H9 (cell line): ENCODE results near the gene KLRC2. TPM values are rescaled to one million over a fixed set of nuclear protein-coding genes. Genes with fewer than 3 reads are reported as not detected.

Experiments used
- DNase-seq: peaks from one replicate; pipeline ENCODE4 v3.0.0-alpha.2; 2017
- H2AFZ ChIP-seq: one replicate; pipeline ENCODE4 v1.6.1; 2013; ENCODE audit warnings: mild to moderate bottlenecking, low read length, control low read depth, moderate library complexity
- H2AK5ac ChIP-seq: 2 replicates; pipeline ENCODE4 v1.6.1; 2013; ENCODE audit warnings: low read length, control low read depth, mixed read lengths; ENCODE audit not compliant: insufficient read length
- H2BK120ac ChIP-seq: one replicate; pipeline ENCODE4 v1.6.1; 2013; ENCODE audit warnings: low read depth, mild to moderate bottlenecking, low read length, control low read depth, inconsistent platforms; ENCODE audit not compliant: poor library complexity, severe bottlenecking
- H2BK12ac ChIP-seq: 2 replicates; pipeline ENCODE4 v1.6.1; 2013; ENCODE audit warnings: low read length, control low read depth, mixed read lengths, low read depth; ENCODE audit not compliant: insufficient read length
- H2BK15ac ChIP-seq: 2 replicates; pipeline ENCODE4 v1.6.1; 2013; ENCODE audit warnings: low read depth, low read length, control low read depth
- H2BK20ac ChIP-seq: one replicate; pipeline ENCODE4 v1.6.1; 2013; ENCODE audit warnings: low read depth, mild to moderate bottlenecking, low read length, control low read depth, inconsistent platforms; ENCODE audit not compliant: poor library complexity, severe bottlenecking
- H2BK5ac ChIP-seq: 2 replicates; pipeline ENCODE4 v1.6.1; 2013; ENCODE audit warnings: low read length, control low read depth, mixed read lengths; ENCODE audit not compliant: insufficient read length
- H3K14ac ChIP-seq: 2 replicates; pipeline ENCODE4 v1.6.1; 2013; ENCODE audit warnings: low read length, control low read depth; ENCODE audit not compliant: insufficient read depth
- H3K18ac ChIP-seq: 2 replicates; pipeline ENCODE4 v1.6.1; 2013; ENCODE audit warnings: low read depth, mild to moderate bottlenecking, mixed read lengths, low read length, control low read depth; ENCODE audit not compliant: insufficient read length
- H3K23ac ChIP-seq: 2 replicates; pipeline ENCODE4 v1.6.1; 2013; ENCODE audit warnings: low read length, control low read depth, mixed read lengths, low read depth; ENCODE audit not compliant: insufficient read length
- H3K23me2 ChIP-seq: 2 replicates; pipeline ENCODE4 v1.6.1; 2013; ENCODE audit warnings: low read depth, mild to moderate bottlenecking, mixed read lengths, low read length, control low read depth; ENCODE audit not compliant: insufficient read length, poor library complexity, severe bottlenecking
- H3K27ac ChIP-seq: 2 replicates; pipeline ENCODE4 v1.5.1; 2013; ENCODE audit warnings: low read length, control low read depth, mixed read lengths, low read depth; ENCODE audit not compliant: insufficient read length
- H3K27me3 ChIP-seq: 2 replicates; pipeline ENCODE4 v1.6.1; 2013; ENCODE audit warnings: low read length, control low read depth, inconsistent platforms; ENCODE audit not compliant: insufficient read depth
- H3K4ac ChIP-seq: 2 replicates; pipeline ENCODE4 v1.6.1; 2013; ENCODE audit warnings: low read depth, mild to moderate bottlenecking, control low read depth, inconsistent platforms, low read length, moderate library complexity
- H3K4me1 ChIP-seq: 2 replicates; pipeline ENCODE4 v1.6.1; 2013; ENCODE audit warnings: low read length, control low read depth, inconsistent platforms; ENCODE audit not compliant: insufficient read depth
- H3K4me2 ChIP-seq: 2 replicates; pipeline ENCODE4 v1.6.1; 2013; ENCODE audit warnings: low read length, control low read depth, mixed read lengths; ENCODE audit not compliant: insufficient read length, insufficient read depth
- H3K56ac ChIP-seq: 2 replicates; pipeline ENCODE4 v1.6.1; 2013; ENCODE audit warnings: low read depth, mild to moderate bottlenecking, mixed read lengths, low read length, control low read depth; ENCODE audit not compliant: insufficient read length
- H3K79me1 ChIP-seq: 2 replicates; pipeline ENCODE4 v1.6.1; 2013; ENCODE audit warnings: low read depth, mild to moderate bottlenecking, moderate library complexity, low read length, control low read depth, inconsistent platforms; ENCODE audit not compliant: insufficient read depth, poor library complexity, severe bottlenecking
- H3K79me2 ChIP-seq: 2 replicates; pipeline ENCODE4 v1.6.1; 2013; ENCODE audit warnings: low read length, control low read depth, inconsistent platforms; ENCODE audit not compliant: insufficient read depth
- H3K9ac ChIP-seq: 2 replicates; pipeline ENCODE4 v1.6.1; 2013; ENCODE audit warnings: low read length, control low read depth, mixed read lengths; ENCODE audit not compliant: insufficient read length; ENCODE audit errors: extremely low read depth
- H3K9me3 ChIP-seq: one replicate; pipeline ENCODE4 v1.6.1; 2013; ENCODE audit warnings: low read depth, low read length, inconsistent platforms; ENCODE audit not compliant: control insufficient read depth
- H3T11ph ChIP-seq: one replicate; pipeline ENCODE4 v1.6.1; 2013; ENCODE audit warnings: mild to moderate bottlenecking, low read length, control low read depth, inconsistent platforms
- H4K20me1 ChIP-seq: one replicate; pipeline ENCODE4 v1.6.1; 2013; ENCODE audit not compliant: control insufficient read depth, insufficient read length, insufficient read depth
- H4K5ac ChIP-seq: 2 replicates; pipeline ENCODE4 v1.6.1; 2013; ENCODE audit warnings: low read depth, mild to moderate bottlenecking, mixed read lengths, low read length, control low read depth; ENCODE audit not compliant: insufficient read length
- H4K8ac ChIP-seq: replicated peaks from 2 replicates; pipeline ENCODE4 v1.6.1; 2013; ENCODE audit warnings: low read length, control low read depth, mixed read lengths, low read depth; ENCODE audit not compliant: insufficient read length
- H4K91ac ChIP-seq: 2 replicates; pipeline ENCODE4 v1.6.1; 2013; ENCODE audit warnings: low read depth, mild to moderate bottlenecking, moderate library complexity, mixed read lengths, low read length, control low read depth; ENCODE audit not compliant: insufficient read length
- H3K27ac Mint-ChIP-seq, 3 experiments: 2 replicates in 2 of 3; 3 replicates in 1 of 3; pipeline ENCODE4 v1.8.0; 2020 to 2021; ENCODE audit warnings: mixed read lengths in 3 of 3, mild to moderate bottlenecking in 1 of 3, moderate library complexity in 1 of 3
- H3K27me3 Mint-ChIP-seq: 2 replicates; pipeline ENCODE4 v1.8.0; 2021; ENCODE audit warnings: low read depth, mild to moderate bottlenecking, moderate library complexity, mixed read lengths
- H3K36me3 Mint-ChIP-seq, 3 experiments: 2 replicates in 2 of 3; 3 replicates in 1 of 3; pipeline ENCODE4 v1.8.0; 2020 to 2021; ENCODE audit warnings: low read depth in 3 of 3, mixed read lengths in 3 of 3; ENCODE audit not compliant: insufficient read depth in 1 of 3
- H3K4me1 Mint-ChIP-seq, 2 experiments: 2 replicates each; pipeline ENCODE4 v1.8.0; 2020; ENCODE audit warnings: mixed read lengths in 2 of 2
- H3K4me3 Mint-ChIP-seq, 2 experiments: 2 replicates in 1 of 2; 3 replicates in 1 of 2; pipeline ENCODE4 v1.8.0; 2020 to 2021; ENCODE audit warnings: mild to moderate bottlenecking in 2 of 2, mixed read lengths in 2 of 2, moderate library complexity in 1 of 2
- H3K9me3 Mint-ChIP-seq, 2 experiments: 2 replicates in 1 of 2; 3 replicates in 1 of 2; pipeline ENCODE4 v1.8.0; 2020; ENCODE audit warnings: mild to moderate bottlenecking in 2 of 2, mixed read lengths in 2 of 2, moderate library complexity in 1 of 2
- total RNA-seq: library from RNA; stranded (reverse); gene quantifications from 2 replicates; pipeline ENCODE4 v1.2.1, GENCODE V29; 2021
- TF ChIP-seq, protein P1 (sequence below): fragments of 200-600 bp; sonication (generic); conservative IDR thresholded peaks from 3 replicates; pipeline ENCODE4 v1.8.0; 2021; ENCODE audit warnings: antibody characterized with exemption, mild to moderate bottlenecking

The KLRC2 gene
- total RNA-seq, 1 experiment from 2014 or later: not detected

- no peak for DNase-seq
- H2AK5ac ChIP-seq: no peak overlapping the region
- H3T11ph ChIP-seq: no peak overlapping the region
- no peak overlapping the region for H3K27ac ChIP-seq
- H3K4me1 Mint-ChIP-seq: peaks cover 5 to 7% of the 10 kb centered on the region in 2 experiments
- no peak overlapping the region for H3K4me2 ChIP-seq
- H3K4me3 Mint-ChIP-seq: no peak overlapping the region
- no peak overlapping the region for H2BK12ac ChIP-seq
- H4K5ac ChIP-seq: no peak overlapping the region
- H3K18ac ChIP-seq: no peak overlapping the region
- H3K79me2 ChIP-seq: no peaks in the 10 kb centered on the region
- H2BK5ac ChIP-seq: no peak overlapping the region
- H2BK120ac ChIP-seq: no peak overlapping the region
- no peak overlapping the region for H3K23ac ChIP-seq
- H3K9me3 Mint-ChIP-seq: no peaks in the 10 kb centered on the region; a peak in 1 of 5 replicates
- H2AFZ ChIP-seq: no peak overlapping the region
- no peak overlapping the region for H2BK15ac ChIP-seq
- no peak overlapping the region for H4K91ac ChIP-seq
- H3K36me3 Mint-ChIP-seq: no peaks in the 10 kb centered on the region
- H3K27ac Mint-ChIP-seq: no peak overlapping the region
- H2BK20ac ChIP-seq: no peak overlapping the region
- H3K56ac ChIP-seq: no peak overlapping the region
- no peak overlapping the region for H3K9ac ChIP-seq
- no peaks in the 10 kb centered on the region for H4K20me1 ChIP-seq
- H3K4ac ChIP-seq: no peak overlapping the region
- H3K79me1 ChIP-seq: no peaks in the 10 kb centered on the region
- no peaks in the 10 kb centered on the region for H3K23me2 ChIP-seq
- no peaks in the 10 kb centered on the region for H3K27me3 ChIP-seq
- H3K9me3 ChIP-seq: no peaks in the 10 kb centered on the region
- no peaks in the 10 kb centered on the region for H3K27me3 Mint-ChIP-seq
- H3K14ac ChIP-seq: no peak overlapping the region
- TF ChIP-seq, protein P1, sequence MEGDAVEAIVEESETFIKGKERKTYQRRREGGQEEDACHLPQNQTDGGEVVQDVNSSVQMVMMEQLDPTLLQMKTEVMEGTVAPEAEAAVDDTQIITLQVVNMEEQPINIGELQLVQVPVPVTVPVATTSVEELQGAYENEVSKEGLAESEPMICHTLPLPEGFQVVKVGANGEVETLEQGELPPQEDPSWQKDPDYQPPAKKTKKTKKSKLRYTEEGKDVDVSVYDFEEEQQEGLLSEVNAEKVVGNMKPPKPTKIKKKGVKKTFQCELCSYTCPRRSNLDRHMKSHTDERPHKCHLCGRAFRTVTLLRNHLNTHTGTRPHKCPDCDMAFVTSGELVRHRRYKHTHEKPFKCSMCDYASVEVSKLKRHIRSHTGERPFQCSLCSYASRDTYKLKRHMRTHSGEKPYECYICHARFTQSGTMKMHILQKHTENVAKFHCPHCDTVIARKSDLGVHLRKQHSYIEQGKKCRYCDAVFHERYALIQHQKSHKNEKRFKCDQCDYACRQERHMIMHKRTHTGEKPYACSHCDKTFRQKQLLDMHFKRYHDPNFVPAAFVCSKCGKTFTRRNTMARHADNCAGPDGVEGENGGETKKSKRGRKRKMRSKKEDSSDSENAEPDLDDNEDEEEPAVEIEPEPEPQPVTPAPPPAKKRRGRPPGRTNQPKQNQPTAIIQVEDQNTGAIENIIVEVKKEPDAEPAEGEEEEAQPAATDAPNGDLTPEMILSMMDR: no peak
- no peaks in the 10 kb centered on the region for H3K4me1 ChIP-seq
- no peak overlapping the region for H4K8ac ChIP-seq
Observed at GRCh38 chr12:10404798-10405197, 31.0 kb downstream of the KLRC2 start.
